Lower leg skin (tissue), 4 donors: ENCODE results near the gene PTPRT. TPM values are rescaled to one million over a fixed set of nuclear protein-coding genes. Genes with fewer than 3 reads are reported as not detected.

Experiments
- DNase-seq, 2 donors: peaks; one replicate each; pipeline ENCODE4 v3.0.0-alpha.2; 2019; ENCODE audit warnings: low spot score in 2 of 2
- H3K4me3 ChIP-seq: fragments of 200-600 bp; sonication (generic); 2 replicates; pipeline ENCODE4 v1.5.1; 2017; ENCODE audit warnings: mild to moderate bottlenecking, low read depth; ENCODE audit not compliant: poor library complexity, severe bottlenecking
- POLR2A ChIP-seq, 2 donors: fragments of 450-650 bp; IDR thresholded peaks; one replicate each; pipeline ENCODE4 v1.6.1; 2016 to 2017; ENCODE audit warnings: antibody characterized with exemption in 2 of 2, mild to moderate bottlenecking in 1 of 2, moderate library complexity in 1 of 2
- whole genome bisulfite sequencing, 2 donors: methylation state at CpG; one replicate each; pipeline ENCODE4 v1.1.5; 2018; 5-methylcytosine and 5-hydroxymethylcytosine counted together
- intact Hi-C: fragments of 100-400 bp; cut with DNase I; formaldehyde crosslinking; loops from one replicate; pipeline ENCODE4 v1.15.0; 2023; ENCODE audit warnings: low total_unique reads
- total RNA-seq, 4 donors: library from RNA; depleted of rRNA; stranded (reverse); fragments of >200 nt; gene quantifications; one replicate each; pipeline ENCODE4 v1.1.0, GENCODE V29; 2016
- TF ChIP-seq, protein P1 (sequence below), 3 donors: fragments of 450-650 bp; IDR thresholded peaks; one replicate each; pipeline ENCODE4 v1.5.1; 2016; ENCODE audit warnings: antibody characterized with exemption in 3 of 3, mild to moderate bottlenecking in 3 of 3, moderate library complexity in 2 of 3

The PTPRT gene
- total RNA-seq, 4 donors from 2014 or later = 0.34 to 1.4 (median 0.95) TPM

- intact Hi-C loops = no loop called here
- no peak overlapping the region for H3K4me3 ChIP-seq
- 74 to 77% methylated on average over 16 to 17 of the region's 17 CpGs for WGBS, 2 donors
- TF ChIP-seq, protein P1, sequence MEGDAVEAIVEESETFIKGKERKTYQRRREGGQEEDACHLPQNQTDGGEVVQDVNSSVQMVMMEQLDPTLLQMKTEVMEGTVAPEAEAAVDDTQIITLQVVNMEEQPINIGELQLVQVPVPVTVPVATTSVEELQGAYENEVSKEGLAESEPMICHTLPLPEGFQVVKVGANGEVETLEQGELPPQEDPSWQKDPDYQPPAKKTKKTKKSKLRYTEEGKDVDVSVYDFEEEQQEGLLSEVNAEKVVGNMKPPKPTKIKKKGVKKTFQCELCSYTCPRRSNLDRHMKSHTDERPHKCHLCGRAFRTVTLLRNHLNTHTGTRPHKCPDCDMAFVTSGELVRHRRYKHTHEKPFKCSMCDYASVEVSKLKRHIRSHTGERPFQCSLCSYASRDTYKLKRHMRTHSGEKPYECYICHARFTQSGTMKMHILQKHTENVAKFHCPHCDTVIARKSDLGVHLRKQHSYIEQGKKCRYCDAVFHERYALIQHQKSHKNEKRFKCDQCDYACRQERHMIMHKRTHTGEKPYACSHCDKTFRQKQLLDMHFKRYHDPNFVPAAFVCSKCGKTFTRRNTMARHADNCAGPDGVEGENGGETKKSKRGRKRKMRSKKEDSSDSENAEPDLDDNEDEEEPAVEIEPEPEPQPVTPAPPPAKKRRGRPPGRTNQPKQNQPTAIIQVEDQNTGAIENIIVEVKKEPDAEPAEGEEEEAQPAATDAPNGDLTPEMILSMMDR (IDR thresholded peaks at IDR 0.05) = no peak
- no peak for TF ChIP-seq POLR2A (IDR thresholded peaks at IDR 0.05)
- DNase-seq = no peak
Measured at GRCh38 chr20:43138061-43138770, 51.5 kb downstream of the PTPRT start.

DNA sequence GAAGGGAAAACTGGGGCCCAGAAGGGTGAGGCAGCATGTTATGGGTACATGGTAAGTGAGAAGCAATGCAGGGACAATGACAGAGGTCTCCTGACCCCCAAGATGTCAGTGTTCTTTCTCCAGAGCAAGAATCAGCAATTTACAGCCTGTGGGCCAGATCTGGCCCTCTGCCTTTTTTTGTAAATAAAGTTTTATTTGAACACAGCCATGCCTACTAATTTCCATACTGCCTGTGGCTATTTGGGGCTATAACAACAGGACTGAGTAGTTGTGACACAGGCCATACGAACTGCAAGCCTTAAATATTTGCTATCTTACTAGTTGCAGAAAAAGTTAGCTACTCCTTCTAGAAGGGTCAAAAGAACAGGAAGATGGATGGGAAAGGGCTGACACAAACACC lies 52.5 kb downstream of the PTPRT start:
- no peak overlapping the region for H3K4me3 ChIP-seq
- 76 to 82% methylated on average over 1 of the region's 1 CpG for WGBS, 2 donors
- TF ChIP-seq, protein P1 (IDR thresholded peaks at IDR 0.05) = no peak
- TF ChIP-seq POLR2A (IDR thresholded peaks at IDR 0.05) = no peak
- intact Hi-C loops = no loop called here
- DNase-seq = no peak

GRCh38 chr20:43124241-43124640 lies 65.5 kb downstream of the PTPRT start:
- no peak for TF ChIP-seq POLR2A (IDR thresholded peaks at IDR 0.05)
- TF ChIP-seq, protein P1 (IDR thresholded peaks at IDR 0.05) = no peak
- H3K4me3 ChIP-seq = no peak overlapping the region
- WGBS, 2 donors = 73 to 80% methylated on average over 5 of the region's 5 CpGs
- no peak for DNase-seq
- intact Hi-C loops = no loop called here

DNA sequence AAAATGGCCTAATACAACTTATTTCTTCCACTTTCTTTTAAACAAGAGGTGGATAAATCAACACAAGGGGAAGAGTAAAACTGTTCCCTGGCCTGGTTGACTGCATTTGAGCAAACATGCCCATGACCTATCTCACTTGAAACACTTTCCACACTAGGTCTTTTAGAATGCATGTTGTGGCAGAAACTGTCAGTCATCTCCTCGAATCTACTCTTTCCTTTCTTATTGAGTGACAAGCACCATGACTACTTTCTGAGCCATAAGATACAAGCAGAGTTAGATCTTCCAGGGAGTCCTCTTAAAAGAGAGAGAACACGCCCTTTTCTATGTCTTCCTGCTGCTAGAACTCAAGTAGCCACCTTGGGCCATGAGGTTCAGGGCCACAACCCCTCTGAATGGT lies 66.5 kb downstream of the PTPRT start:
- no peak for TF ChIP-seq POLR2A (IDR thresholded peaks at IDR 0.05)
- TF ChIP-seq, protein P1 (IDR thresholded peaks at IDR 0.05) = no peak
- H3K4me3 ChIP-seq = no peak overlapping the region
- no peak for DNase-seq
- 75 to 81% methylated on average over 2 of the region's 2 CpGs for WGBS, 2 donors
- intact Hi-C loops = no loop called here

- intact Hi-C loops = no loop called here
- H3K4me3 ChIP-seq = no peak overlapping the region
- no peak for DNase-seq
- TF ChIP-seq, protein P1 (IDR thresholded peaks at IDR 0.05) = no peak
- TF ChIP-seq POLR2A (IDR thresholded peaks at IDR 0.05) = no peak
- 78 to 86% methylated on average over 2 of the region's 2 CpGs for WGBS, 2 donors
Measured at GRCh38 chr20:43119720-43120119, 70.0 kb downstream of the PTPRT start.

DNA sequence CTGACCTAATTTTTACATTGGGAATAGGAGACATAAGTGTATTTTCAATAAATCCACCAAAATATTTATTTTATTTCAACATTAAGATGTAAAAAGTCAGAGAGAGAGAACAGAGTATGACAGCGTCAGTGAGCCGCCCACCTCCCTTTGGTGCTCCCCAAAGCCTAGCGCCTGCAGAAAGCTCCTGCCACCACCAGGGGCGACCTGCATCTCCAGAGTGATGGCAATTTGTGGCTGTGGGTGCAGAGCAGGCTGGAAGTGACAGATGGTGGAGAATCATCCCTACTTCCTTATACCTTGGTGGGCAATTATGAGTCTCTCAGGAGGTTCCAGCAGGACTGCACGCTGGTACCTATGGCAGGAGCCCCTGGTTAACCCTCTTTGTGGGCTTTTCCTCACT lies 87.3 kb downstream of the PTPRT start:
- no peak for DNase-seq
- H3K4me3 ChIP-seq = no peak overlapping the region
- WGBS, 2 donors = 53 to 55% methylated on average over 5 of the region's 5 CpGs
- intact Hi-C loops = no loop called here
- TF ChIP-seq POLR2A (IDR thresholded peaks at IDR 0.05) = no peak
- TF ChIP-seq, protein P1 (IDR thresholded peaks at IDR 0.05) = no peak
